NCI-H748 treated with DMSO at 0.1 percent for 48 hours (cell line): ENCODE data around the gene GRIN3A.
"Not testable (repeated sequence)": the region's sequence is repeated elsewhere in the genome, so short reads cannot be mapped to it uniquely, and the experiment has no call there.

Source experiments
- DNase-seq: peaks from one replicate; lab custom pipeline; 2025; lab: John Stamatoyannopoulos, UW

Gene GRIN3A

GRCh38 chr9:101632611-101633010, 105.8 kb downstream of the GRIN3A start:
- DNase-seq = no peak

GRCh38 chr9:101631892-101632291, 106.6 kb downstream of the GRIN3A start:
- DNase-seq = no peak

DNA sequence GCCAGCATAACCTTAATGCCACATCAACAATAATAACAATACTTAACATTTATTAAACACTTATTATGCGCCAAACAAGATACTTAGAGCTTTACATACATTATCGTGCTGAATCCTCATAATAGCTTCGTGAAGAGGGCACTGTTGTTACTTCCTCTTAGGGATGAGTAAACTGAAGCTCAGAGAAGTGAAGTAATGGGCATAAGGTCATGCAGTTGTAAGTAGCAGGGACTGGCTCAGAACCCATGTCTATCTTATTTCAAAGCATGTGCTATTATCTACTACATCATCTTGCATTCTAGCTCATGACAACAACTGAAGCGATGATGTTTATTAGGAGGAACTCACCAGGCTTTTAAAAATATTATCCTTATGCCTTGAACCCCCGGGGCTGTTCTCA, 108.8 kb downstream of the GRIN3A start:
- DNase-seq = no peak

DNA sequence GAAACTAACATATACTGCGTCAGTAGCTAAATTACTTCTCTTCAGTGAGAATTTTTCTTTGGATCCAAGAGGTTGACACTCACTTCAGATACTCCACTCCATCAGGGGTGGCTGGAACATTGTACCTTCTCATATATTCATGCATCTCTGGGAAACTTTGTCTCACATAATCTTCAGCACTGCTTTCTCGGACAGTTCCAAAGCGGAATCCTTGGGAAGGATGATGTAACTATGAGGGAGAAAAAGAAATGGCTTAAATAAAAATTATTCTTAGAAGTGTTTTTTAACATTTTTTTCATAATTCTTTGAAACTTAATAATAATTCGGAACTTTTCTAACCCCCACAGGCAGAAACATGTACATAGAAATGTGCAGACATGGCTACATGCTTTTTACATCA, 110.3 kb downstream of the GRIN3A start:
- no peak for DNase-seq

DNA sequence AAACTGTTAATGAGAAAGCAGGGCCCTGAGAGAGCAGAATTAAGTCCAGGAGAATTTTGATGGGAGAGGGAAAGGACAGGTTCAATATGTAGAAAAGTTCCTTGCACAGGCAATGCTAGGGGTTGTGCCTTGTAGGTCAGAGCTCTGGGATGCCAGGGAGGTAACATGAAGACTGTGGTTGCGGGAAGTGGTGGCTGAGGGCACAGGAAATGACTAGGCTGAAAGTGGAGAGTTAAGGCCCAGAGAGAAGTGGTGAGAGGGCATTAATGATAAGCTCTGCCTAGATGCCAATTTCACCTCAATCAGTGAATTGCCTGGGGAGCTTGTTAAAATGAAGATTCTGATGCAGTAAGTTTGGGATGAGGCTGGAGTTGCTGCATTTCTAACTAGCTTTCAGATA, 112.2 kb downstream of the GRIN3A start:
- DNase-seq = no peak

DNA sequence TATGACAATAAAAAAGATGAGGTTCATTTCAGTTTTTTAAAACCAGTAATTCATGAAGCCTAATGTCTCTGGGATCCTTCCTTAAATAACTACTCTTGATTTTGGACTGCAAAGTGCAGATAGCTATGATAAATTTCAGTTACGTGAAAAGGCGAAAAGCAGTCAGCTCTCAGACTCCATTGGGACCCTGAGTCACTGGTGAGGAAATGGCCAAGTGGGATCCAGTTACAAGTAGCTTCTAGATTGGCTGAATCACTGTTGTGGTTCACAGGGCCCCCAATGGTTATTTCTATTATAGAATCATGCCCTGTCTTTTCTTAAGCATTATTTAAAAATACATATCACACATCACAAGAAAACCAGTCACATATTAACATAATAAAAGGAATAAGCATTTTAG, 112.6 kb downstream of the GRIN3A start:
- DNase-seq = no peak

- no peak for DNase-seq
Observed at GRCh38 chr9:101620452-101620851, 118.0 kb downstream of the GRIN3A start.

- DNase-seq = no peak
Observed at GRCh38 chr9:101618698-101619097, 119.7 kb downstream of the GRIN3A start.

DNA sequence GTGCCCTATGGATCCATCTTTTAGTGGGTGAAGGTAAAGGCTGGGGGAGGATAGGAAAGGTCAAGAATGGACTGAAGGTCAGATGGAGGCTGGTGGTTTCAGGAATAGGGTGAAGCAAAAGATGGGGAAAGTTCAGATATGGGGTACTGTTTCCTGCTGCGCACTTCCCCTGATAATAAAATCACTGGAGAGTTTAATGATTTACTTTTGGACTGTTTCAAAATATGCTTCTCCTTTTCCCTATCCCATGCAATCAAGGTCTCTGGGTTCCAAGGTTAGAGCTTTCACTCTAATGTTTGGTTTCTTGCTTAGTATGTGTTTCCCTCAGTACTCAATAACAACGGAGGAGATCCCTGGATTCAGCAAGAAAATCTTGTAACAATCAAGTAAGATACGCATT, 132.9 kb downstream of the GRIN3A start:
- DNase-seq = no peak

- DNase-seq = no peak
Observed at GRCh38 chr9:101604296-101604695, 134.2 kb downstream of the GRIN3A start.

DNA sequence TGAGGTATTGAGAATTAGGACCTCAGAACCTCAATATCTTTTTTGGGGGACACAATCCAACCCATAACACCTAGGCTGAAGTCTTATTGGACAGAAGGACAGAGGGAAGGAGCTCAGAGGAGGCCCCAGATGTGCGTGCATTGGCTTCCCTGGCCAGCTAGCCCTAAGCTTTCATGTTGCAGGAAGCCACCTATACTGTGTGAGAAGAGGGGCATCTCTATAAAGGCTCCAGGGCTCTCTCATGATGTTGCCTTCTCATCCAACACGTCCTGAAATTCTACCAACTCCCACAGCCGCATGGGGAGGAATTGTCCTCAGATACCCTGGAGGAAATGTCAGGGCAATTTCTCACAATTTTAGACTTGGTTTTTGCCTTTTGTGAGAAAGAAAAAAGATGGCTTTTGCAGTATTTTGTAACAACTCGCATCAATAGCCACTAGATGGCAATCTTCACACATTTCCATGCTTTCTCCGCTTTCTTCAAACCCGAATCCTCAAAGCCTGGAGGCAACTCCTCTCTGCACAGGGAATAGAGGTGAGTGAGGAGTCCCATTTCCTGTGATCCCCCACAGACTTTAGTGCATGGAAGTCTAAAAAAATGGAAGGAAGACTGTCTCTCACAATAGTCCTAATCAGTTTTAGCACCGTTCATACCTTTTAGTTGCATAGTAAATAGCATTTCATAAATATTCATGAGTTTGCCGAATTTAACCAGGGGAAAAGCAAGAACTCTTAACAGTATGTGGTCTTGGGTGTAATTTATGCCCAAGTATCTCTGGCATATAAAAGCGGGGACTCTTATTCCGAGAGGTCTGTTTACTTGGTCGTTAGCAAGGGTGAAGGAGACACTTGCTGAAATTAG, 136.3 kb downstream of the GRIN3A start:
- peak; percentile 64 for DNase-seq

GRCh38 chr9:101594796-101595195, 143.7 kb downstream of the GRIN3A start, which contains the start of gene PPP3R2:
Gene PPP3R2 (minus strand): TSS chr9:101594969. CDS start chr9:101594921, 48 bp downstream.
- DNase-seq = no peak

DNA sequence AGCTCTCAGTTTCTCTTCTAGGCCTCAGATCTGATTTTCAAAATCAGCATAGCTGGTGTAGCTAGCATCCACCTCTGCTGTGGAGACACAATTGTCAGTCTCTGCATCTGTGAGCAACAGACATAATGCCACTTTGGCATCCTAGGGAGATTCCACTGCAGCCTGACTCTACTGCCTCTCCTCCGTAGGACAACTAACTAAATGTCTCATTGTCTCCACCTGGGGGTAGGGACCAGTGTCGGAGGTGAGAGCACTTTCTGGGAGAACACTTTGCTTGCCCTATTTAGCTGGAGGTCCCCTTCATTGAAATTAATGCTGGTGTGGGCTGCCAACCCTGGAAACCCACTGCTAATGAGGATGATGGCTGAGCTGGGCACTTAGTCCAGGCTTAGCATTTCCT, 145.1 kb downstream of the GRIN3A start:
- DNase-seq = no peak

DNA sequence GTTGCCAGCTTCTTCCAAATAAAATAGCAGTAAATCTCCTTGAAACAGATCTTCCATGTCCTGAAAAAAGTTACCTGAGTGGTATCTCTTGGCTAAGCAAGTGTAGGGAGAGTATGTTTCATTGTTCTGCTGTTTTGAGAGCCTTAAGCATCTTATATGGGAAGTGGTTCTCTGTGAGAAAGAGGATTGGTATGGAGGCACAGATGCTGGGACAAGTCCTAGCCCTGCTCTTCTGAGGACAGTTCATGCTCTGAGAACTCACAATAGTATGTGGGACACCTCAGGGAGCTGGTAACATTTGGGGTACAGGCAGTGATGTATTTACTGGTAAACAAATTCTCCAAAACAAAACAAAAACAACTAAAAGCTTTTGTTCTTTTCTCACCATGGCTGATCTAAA, 145.7 kb downstream of the GRIN3A start:
- no peak for DNase-seq

DNA sequence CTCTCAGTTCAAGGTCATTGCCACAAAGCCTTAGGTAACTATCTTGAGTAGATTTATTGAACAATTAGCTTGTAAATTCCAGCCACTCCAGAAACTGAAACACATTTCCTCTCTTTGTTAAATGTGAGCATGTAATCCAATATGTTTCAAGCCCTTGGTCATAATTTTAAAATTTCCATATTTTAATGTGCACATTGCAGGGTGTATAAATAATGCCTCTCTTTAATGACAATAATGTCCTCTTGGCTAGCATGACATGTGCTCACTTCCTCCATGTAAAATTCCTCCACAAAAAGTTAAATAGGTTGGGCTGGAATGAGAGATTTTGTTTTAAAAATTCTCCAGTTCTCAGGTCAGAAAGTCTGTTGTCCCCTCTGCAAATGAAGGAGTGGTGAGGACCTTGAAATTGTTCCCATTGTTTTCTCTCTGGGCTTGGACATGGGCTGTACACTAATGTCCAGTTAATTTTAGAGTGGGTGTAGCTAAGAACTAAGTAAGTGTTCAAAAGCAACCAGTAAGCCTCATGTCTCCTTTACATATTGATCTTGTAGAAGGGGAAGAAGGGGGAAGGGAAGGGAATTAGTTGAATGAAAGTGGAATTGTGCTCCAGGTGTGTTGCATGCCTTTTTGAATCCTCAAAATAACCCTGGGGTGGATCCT, 146.5 kb downstream of the GRIN3A start:
- DNase-seq = no peak

DNA sequence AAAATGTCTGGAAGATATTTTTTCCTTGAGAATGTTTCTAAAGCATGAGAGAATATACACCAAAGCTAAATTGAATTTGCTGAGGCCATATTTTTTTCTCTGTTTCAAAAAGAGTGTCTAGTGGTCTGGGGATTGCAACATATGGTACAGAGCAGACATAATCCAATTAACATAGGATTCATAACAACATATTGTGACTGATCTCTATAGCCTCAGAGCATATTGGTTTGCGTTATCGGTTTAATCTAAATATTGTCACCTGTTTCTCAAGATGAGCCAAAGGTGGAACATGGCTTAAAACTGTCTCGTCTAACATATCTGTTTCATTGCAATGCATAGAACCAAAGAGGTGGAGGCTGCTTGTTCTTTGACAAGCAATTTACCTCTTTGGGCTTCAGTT, 147.5 kb downstream of the GRIN3A start:
- no peak for DNase-seq

DNA sequence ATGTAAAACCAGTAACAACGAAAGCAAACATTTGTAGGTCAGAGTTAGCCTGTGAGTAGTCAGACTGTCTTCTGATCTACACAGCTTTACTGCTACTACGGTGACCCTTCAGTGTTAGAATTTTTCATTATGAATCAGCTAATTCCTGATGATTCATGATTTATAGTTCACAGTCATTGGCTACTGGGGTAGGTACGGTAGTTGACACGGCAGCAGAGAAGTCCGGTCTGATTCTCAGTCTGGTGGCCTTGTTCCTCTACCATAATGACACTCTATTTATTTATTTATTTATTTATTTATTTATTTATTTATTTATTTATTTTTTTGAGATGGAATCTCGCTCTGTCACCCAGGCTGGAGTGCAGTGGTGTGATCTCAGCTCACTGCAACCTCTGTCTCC, 148.4 kb downstream of the GRIN3A start:
- DNase-seq = not testable (repeated sequence)

GRCh38 chr9:101587332-101588043, 151.0 kb downstream of the GRIN3A start:
- no peak for DNase-seq

DNA sequence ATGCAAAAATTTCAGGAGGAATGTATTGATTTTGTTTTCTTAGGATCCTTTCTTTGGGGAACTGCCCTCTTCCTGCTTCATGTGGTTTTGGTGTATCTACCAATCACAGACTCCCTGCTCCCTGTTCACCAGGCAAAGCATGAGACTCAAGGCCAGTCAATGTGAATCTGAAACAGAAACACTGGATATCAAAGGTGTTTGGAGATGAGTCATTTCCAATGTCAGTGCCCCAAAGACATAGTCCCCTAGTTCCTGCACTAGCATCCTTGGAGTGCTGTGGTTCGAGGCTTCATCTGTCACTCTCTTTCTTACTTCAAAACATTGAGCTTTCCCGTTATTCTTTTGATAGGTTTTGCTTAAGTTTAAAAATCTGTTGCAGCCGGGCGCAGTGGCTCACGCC, 151.8 kb downstream of the GRIN3A start:
- no peak for DNase-seq

DNA sequence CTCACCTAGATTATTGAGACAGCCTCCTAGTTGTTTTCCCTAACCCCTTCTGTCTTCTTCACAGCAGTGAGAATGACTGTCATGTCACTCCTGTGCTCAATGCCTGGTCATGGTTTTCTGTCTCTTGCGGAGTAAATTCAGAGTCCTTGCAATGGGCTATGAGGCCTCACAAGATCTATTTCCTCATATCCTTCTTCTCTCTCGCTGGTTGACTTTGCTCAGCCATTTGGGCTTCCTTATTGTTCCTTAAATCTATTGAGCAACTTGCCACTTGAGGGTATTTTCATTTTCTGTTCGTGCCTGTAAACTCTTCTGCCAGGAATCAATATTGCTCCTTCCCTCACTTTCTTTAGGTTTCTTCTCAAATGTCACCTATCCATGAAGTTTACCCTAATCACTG, 152.7 kb downstream of the GRIN3A start:
- DNase-seq = no peak

- no peak for DNase-seq
Observed at GRCh38 chr9:101582553-101582952, 155.9 kb downstream of the GRIN3A start.

GRCh38 chr9:101579711-101580545, 158.5 kb downstream of the GRIN3A start:
- DNase-seq = no peak
